SKM-1 (cell line): Measurements from ENCODE around the gene PTBP1.
"Not testable (repeated sequence)": the region's sequence is repeated elsewhere in the genome, so short reads cannot be mapped to it uniquely, and the experiment has no call there.

Experiments
- DNase-seq: peaks from one replicate; lab custom pipeline; 2025; ENCODE audit not compliant: unreplicated experiment; lab: John Stamatoyannopoulos, UW

Gene PTBP1

GRCh38 chr19:850979-851335 lies 53.7 kb downstream of the PTBP1 start:
- DNase-seq, result no peak

- no peak for DNase-seq
Measured at GRCh38 chr19:852136-853013, 55.1 kb downstream of the PTBP1 start, which contains the start of gene ELANE. TSS of gene ELANE (plus strand) at chr19:852303. CDS start at chr19:852329, 26 bp downstream.

- DNase-seq, result no peak
Measured at GRCh38 chr19:853014-853585, 55.8 kb downstream of the PTBP1 start.

DNA sequence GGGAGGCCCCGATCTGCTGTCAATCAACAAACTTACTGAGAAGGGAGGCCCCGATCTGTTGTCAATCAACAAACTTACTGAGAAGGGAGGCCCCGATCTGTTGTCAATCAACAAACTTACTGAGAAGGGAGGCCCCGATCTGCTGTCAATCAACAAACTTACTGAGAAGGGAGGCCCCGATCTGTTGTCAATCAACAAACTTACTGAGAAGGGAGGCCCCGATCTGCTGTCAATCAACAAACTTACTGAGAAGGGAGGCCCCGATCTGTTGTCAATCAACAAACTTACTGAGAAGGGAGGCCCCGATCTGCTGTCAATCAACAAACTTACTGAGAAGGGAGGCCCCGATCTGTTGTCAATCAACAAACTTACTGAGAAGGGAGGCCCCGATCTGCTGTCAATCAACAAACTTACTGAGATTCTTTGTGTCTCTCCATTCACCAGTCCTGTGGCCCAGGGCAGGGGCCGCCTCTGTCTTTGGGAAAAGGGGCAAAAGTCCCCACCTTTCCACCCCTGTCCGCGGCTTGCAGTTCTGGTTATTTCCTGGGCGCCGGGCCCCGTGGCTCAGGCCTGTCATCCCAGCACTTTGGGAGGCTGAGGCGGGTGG lies 56.5 kb downstream of the PTBP1 start:
- DNase-seq, result not testable (repeated sequence)

DNA sequence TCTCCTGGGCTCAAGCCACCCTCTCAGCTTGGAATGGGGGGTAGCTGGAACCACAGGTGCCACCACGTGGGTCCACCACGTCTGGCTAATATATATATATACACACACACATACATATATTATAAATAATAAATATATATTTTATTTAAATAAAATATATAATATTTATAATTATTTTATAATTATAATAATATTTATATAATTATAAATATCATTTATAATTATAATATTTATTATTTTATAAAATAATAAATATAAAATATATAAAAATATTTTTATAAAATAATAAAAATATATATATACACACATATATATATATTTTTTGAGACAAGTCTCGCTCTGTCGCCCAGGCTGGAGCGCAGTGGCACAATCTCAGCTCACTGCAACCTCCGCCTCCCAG lies 57.3 kb downstream of the PTBP1 start:
- DNase-seq, result no peak

DNA sequence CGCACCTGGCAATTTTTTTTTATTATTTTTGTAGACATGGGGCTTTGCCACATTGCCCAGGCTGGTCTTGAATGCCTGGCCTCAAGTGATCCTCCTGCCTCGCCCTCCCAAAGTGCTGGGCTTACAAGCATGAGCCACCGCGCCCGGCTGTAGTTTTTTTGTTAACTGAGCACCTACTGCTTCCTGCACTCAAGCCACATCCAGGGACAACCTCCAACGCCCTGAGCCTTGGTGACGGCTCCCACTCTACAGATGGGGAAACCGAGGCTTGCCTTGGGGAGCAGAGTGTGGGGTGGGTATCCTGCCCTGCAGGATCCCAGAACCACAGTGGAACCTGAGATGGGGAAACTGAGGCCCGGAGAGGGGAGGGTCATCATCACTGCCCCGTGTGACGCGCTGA lies 57.9 kb downstream of the PTBP1 start:
- DNase-seq, result no peak

- DNase-seq, result no peak
Measured at GRCh38 chr19:855566-856120, 58.4 kb downstream of the PTBP1 start.

GRCh38 chr19:858284-858683 lies 61.0 kb downstream of the PTBP1 start:
- no peak for DNase-seq

- DNase-seq, result no peak
Measured at GRCh38 chr19:858868-859843, 61.9 kb downstream of the PTBP1 start, which contains the start of gene CFD. TSS of gene CFD (plus strand) at chr19:859664. CDS start at chr19:859690, 26 bp downstream.

GRCh38 chr19:861141-861755 lies 64.0 kb downstream of the PTBP1 start:
- DNase-seq, result no peak
